Dermis blood vessel endothelial cell (primary cell): ENCODE data around the gene RTN4RL1. TPM values are rescaled to one million over a fixed set of nuclear protein-coding genes. Genes with fewer than 3 reads are reported as not detected.
"Not testable (repeated sequence)": the region's sequence is repeated elsewhere in the genome, so short reads cannot be mapped to it uniquely, and the experiment has no call there.

Experiments used
- DNase-seq: peaks from one replicate; pipeline ENCODE4 v3.0.0; 2010
- total RNA-seq: library from RNA; depleted of rRNA; stranded (reverse); fragments of >200 nt; gene quantifications from 2 replicates; pipeline ENCODE4 v1.2.3, GENCODE V29; 2014

The RTN4RL1 gene
- total RNA-seq, 1 donor from 2014 or later = 0.51 TPM

DNA sequence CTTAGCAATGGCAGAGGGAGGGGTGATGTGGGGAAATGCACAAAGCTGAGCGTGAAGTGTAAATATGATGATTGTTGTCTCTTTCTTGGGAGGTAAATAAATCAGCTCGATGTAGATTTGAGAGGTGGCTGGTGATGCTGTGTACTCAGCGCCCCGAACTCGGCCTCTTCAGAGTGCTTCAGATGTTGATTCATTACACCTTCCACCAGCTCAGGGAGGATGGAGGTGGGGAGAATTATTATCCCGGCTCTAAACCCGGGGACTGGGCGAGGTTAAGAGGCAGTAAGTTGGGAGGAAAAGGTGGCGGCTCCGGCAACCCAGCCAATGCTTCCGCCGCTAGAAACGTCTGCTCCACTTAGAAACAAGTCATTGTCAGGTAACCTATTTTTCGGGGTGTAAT lies 108.8 kb downstream of the RTN4RL1 start:
- no peak for DNase-seq

DNA sequence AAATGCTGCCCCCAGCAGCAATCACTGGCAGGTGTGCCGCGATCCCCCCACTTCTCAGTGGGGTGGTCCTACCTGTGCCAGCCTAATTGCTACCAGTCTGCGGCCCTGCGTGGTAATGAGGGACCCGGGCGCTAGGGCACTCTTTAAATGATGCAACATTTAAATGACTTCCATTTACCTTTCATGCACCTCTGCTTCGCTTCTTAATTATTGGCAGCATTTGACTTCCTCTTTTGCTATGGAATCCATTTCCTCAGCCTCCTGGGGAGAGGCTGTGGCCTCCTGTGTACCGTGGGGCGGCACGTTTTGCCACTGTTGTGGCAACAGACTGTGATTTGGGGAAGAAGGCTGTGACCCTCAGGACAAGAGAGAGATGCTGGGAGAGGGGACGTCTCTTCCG lies 109.2 kb downstream of the RTN4RL1 start:
- DNase-seq = no peak

DNA sequence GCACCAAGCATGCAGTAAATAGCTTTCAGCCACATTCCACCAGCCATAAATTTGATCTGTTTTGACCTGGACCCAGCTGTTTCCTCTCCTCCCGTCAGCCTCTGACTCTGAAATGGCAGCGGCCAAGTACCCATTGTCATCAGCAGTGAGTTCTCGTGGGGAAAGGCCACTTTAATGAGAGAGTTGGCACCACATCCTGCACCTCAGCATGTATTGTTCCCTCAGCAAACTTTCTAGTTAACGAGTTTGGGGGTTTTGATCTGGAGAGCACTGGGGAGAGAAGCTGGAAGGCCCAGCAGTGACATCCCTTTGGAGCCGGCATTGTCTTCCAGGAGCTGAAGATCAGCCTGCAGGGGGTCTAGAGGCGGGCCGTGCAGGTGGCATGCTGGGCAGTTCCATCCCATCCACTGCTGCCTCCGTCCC lies 110.5 kb downstream of the RTN4RL1 start:
- DNase-seq = peak; percentile 94

DNA sequence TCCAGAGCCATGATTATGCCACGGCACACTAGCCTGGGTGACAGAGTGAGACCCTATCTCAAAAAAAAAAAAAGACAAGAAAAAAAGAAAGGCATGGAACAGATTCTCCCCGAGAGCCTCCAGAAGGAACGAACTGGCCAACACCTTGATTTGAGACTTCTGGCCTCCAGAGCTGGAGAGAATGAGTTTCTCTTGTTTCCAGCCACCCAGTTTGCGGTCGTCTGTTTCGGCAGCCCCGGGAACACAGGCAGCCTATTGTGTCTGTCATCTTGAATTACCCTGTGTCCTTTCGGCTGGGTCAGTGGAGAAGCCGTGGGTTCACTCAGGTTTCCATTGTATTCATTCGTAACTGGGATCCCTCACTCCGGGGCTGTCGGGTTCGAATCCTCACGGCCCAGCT lies 111.4 kb downstream of the RTN4RL1 start:
- no peak for DNase-seq

DNA sequence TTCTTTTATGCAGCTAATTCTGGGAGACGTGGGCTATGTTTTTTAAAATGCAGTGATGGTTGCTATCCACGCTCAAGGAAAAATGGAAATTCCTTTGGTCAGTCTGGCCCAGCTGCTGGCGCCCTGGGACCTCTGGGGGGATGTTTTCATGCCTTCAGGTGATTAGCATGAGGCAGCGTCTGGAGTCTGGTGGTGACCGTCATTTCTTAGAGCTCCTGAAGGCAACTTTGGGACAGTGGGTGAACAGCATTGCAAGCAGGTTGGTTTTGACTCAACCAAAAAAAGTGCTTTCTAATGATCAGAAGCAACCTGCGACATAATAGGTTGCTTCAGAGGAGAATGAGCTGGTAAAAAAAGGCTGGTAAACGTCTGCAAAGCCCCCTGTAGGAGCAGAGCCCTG lies 113.0 kb downstream of the RTN4RL1 start:
- DNase-seq = no peak

DNA sequence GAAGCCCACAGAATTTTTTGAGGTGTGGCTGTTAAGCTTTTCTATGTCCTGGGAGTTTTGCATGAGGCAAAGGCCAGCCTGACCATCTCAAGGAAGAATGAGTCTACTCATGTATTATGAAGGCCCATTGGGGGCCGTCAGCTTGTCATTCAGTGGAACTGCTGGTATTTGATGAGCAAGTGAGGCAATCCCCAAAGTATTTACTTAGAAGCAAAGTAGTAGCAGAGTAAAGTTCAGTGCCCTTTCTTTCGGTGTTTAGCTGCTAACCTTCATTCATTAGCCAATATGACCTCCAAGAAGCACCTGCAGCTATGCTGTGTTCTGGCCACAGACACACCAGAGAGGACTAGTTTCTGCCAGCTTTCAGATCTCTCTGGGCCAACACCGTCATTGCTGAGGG lies 115.1 kb downstream of the RTN4RL1 start:
- DNase-seq = no peak

DNA sequence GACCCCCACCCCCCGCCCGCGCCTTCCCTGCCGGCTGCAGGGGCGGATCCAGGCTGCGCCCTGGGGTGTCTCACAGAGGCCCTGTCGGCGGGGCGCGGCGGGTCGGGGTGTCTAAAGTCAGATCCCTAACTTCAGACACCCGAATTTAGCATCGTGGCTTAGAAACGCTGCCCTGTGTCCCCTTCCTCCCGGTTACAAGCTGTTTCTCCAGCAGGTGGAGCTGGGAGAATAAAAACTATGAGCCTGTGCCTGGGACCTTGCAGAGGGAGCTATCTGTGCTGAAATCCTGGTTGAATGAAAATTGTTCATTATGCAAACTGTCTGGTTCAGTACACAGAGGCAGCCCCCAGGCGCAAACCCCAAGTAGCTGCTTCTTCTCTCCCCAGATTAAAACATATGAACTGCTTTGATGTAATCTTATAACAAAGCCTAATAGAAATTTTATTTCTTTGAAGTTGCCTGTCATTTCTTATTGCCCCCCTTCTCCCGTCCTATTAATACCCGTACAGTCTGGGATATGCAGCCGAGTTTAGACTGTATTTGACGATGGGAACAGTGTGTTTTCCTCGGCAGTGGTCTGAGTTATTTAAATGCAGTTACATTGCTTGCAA lies 116.3 kb downstream of the RTN4RL1 start:
- DNase-seq = peak; percentile 83

DNA sequence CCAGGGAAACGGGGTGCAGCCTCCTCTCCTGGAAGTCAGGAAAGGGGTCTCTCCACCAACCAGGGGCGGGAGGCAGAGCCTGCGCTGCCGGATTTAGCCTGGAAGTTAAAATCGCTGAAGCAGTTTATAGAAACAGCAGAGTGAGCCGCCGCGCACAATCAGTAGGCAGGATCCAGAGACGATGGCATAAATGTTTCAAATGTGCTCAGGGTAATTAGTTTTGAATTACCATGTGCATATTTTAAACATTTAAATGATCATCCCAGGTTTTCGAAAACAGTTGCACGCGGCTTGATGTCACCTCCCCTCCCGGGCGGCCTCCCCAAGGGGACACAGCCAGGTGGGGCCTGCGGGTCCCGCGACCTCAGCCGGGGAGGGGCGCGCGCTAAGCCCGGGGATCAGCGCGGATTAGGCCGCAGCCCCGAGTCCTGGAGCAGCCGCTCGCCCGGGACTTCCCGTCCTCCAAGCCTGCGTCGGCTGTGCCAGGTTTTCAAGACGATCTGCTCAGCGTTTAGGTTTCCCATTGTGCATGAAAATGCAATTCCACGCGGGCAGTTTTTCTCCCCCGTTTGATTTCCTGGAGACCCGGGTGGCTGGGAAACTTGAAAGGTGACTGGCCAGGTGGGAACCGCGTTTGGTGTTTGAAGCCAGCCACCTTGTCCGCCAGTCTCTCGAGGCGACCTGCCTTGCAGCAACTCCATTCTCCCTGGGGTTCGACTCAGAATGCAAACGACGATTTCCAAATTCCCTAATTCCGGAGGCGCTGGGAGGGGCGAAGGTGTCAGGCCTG lies 117.0 kb downstream of the RTN4RL1 start:
- DNase-seq = peak; percentile 55

DNA sequence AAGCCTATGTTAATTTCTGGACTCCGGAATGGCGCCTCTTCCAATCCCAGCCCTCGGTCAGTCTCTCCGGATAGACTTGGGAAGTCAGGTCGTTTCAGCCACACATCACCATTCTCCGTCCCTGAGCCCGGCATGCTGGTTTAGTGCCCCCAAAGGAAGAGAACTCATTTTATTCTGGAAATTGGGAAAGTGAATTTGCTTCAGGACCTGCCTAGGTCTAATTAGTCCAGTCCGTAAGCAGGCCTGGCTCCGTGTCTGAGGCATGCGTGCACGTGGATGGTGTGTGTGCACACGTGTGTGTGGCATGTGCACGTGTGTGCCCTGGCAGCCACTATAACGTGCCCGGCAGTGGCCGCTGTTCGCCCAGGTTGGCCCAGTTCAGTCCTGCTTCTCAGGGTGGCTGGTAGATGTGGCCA lies 117.9 kb downstream of the RTN4RL1 start:
- no peak for DNase-seq

DNA sequence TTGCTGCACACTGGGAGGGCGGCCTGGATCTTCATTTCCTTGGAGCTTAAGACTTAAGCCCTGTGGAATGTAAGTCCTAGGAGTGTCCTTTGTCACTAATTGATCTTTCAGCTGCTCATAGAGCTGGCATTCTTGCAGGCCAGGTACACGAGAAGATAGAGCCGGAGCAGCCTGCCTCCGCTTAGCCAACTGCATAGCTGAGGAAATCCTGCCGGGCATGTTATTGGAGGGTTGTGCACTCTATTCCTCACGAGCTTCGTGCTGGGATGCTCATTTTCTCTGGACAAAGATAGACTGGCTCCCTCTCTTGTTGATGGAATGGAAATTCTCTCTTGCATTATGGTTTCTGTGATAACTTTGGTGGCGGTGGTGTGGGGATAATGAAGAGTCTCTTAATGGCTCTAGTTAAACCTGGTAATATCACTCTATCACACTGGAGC lies 118.5 kb downstream of the RTN4RL1 start:
- DNase-seq = no peak

DNA sequence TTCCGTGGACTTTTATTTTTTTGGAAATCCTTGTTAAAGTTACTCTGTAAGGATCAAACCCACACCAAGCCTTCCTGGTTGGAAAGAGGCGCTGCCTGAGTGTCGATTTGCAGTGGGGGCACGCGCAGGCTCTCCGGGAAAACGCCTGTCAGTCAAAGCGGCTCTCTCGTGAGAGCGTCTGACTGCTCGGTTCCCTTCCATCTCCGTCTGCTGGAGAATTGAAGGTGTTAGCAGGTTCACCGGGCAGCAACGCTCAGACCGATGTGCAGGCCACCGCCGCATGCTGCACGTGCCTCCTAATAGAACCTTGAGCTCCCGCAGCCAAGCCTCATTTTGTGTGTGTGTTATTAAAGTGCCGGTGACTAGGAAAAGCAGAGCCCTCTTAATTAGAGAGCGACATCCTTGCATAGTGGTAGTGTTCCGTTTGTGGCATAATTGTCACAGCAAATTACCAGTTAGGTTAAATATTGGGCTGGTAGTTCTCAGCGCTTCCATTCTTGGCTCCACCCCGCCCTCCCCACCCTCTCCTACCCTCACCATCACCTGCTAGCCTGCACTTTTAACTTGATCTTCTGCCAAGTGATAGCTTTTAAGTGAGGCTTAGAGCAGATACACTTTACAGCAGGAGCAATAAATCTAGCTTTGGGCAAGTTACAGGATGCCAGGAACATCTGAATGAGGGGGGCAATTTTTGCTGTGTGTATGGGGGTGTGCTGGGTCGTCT lies 119.8 kb downstream of the RTN4RL1 start:
- DNase-seq = peak; percentile 21

DNA sequence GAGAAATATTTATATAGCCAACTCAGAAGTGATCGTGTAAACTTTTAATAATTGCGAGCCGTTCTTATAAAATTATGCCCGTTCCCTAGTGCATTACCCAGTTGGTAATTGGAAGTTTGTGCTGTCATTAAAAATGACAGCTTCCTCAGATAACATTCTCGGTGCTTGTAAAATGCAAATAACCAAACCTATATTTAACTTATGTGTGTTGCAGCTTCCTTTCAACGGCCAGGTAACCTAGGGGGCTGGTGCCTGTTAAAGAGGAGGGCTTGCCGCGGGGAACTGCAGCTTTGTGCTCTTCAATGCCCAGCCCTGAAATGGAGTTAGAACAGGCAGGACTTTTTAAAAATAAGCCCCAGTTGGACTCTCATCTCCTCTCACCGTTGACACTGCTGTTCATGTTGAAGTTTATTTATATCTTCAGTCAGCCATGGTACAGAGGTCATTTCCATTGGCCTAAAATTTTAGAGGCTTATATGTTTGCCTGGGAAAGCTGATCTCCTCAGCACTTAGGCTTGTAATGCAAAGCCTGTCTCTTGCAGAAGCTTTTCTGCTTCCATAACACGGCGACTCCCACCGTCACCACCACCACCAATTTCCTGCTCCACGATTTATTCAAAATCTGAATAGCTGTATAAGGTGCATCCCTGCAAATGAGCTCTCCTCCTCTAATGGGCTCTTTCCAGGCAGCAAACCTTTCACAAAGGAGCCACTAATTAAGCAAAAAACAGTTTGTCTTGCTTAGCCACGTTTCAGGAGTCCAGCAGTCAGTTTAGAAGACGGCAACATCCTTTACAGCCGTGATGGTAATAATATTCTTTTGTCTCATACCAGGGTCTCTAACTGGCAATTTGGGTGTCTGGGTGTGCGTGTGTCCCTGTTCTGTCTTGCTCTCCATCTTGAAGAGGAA lies 120.6 kb downstream of the RTN4RL1 start:
- DNase-seq = no peak

DNA sequence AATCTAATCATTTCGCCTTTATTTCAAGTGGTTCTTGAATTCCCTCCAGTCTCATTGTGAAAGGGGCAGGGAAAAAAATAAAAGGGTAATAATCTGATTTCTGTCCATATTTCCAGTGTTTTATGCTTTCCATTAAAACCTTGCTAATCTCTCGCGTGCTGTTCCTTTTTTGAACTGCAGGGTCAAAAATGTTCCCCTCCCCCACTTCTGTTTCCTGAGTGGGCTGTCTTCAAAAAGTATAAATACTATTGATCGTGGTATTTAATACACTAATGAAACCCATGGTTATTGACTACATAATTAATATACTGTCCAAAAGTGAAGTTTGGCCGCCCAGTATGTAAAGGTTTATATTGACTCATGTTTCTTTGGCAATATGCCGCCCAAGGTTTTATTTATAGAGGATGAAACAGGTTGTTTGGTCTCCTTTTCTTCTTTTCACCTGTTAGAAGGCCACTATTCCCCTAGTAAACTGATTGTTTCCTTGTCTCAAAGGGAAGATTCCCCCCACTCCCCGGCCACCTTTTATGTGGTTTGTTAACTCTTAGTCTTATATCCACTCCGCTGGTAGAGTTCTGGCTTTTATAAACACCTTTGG lies 125.6 kb downstream of the RTN4RL1 start:
- no peak for DNase-seq

DNA sequence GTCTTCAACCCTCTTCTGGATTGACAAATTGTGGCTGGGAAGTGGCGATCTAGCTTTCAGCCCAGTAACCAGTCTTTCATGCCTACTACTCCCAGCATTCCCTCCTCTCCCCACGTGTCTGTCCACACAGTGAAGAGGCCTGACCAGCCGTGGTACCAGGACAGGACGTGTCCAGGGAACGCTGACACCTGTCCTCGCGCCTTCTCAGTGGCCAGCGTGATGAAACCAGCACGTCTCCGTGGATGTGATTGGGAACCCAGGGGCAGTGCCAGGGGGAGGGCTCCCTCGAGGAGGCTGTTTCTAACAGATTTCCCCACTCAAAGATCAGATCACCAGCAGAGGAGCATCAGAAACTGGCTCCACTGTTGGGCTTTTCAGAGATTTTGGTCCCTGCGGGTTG lies 126.3 kb downstream of the RTN4RL1 start:
- DNase-seq = no peak

DNA sequence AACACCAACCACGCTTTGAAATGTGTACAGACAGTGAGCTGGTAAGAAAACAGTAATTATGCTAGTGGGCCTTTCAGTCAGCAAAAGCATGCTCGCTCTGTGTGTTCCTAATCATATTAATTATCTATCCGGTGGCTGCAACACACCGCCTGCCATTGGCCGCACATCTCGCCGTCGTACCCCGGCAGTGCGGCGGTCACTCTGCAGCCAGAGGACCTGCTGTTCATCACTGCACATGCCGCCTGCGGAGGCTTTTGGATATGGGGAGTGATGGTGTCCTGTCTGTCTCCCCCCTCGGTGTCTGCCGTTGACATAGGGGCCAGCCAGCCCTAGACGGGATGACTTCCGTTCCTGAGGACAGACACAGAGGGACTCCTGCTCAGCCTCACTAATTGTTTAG lies 126.8 kb downstream of the RTN4RL1 start:
- no peak for DNase-seq

DNA sequence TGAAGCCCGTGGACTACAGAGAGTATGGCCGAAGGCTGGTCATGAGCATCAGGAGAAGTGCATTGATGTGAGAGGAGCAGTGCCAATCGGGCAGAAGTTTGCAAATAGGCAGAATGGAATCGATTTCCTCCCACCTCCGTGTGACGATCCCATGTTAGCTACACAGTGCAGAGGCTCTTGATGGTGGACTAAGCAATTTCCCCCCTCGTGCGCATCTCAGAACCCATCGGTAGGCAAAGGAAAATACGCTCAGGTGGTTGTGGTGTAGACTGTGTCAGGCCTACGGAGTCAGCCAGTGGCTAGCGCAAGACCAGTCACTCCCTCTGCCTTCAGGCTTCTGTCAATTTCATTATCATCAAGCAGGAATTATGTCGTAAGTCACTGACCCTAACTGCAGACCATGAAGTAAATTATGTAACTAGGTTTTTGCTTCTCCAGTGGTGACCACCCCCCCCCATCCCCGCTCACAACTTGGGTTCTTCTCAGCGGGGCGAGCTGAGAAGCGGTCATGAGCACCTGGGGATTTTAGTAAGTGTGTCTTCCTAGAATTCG lies 128.0 kb downstream of the RTN4RL1 start:
- no peak for DNase-seq

DNA sequence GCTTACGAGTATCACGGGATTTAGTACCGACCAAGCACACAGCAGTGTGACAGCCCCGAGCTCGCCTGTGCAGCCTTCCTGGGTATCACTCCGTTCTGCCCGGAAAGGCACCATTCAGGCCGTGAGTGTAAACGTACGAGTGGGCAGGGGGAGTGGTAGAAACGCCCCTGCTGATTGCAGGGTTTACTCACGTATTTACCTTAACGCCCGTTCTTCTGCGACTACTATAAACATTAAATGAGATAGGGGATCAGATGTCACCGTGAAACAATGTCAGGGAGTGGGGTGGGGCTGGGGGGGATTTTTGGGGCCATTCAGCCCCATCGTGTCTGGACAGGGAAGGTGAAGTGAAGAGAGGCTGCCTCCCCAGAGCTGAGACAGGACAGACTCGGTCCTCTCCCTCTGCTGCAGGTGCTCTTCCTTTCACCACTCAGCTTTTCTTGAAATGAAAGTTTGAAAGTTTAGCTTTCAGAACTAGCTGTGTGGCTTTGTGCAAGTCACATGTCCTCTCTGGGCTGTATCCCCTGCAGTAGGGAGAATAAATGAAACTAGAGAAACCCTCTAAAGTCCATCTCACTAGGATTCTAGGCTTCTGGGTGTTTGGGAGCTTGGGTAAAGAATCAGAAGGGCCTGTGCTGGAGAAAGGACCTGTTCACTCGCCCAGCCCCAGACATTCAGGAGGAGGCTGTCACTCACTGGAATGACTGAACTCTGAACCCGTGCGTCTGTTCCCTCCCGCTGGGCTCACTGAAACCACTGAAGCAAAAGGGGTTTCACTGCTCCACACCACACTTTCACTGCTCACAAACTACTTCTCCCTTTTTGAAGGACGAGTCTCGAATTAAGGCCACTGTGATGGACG lies 128.7 kb downstream of the RTN4RL1 start:
- no peak for DNase-seq

DNA sequence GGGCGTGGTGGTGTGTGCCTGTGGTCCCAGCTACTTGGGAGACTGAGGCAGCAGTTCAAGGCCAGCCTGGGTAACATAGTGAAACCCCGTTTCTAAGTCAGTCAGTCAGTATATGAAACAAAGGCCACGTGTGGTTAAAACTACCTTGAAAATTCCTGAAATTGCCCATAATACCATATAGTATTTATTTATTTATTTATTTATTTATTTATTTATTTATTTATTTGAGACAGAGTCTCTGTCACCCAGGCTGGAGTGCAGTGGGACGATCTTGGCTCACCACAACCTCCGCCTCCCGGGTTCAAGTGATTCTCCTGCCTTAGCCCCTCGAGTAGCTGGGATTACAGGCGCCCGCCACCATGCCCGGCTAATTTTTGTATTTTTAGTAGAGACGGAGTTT lies 129.7 kb downstream of the RTN4RL1 start:
- not testable (repeated sequence) for DNase-seq

DNA sequence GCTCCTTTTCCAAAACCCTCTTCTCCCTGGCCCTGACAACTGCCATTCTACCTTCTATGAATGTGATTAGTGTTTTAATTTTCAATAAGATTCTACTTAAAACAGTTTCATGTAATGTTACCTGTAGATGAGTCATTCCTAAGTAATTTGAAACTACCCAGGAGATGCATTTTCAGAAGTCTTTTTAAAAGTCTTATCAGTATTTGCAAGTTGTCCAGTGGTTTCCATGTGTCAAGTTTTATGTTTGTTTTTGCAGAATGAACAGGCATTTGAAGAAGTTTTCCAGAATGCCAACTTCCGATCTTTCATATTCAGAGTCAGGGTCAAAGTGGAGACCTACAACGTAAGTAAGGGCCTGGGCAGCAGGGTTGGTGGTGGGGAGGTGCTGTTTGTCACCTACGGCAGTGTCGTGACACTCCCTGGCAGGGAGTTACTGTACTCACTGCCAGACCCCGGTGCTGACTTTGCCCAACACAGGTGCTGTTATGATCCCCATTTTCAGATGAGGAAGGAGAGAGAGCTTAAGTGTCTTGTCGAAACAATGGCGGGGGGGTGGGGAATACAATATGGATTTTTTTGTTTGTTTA lies 130.3 kb downstream of the RTN4RL1 start:
- DNase-seq = no peak

DNA sequence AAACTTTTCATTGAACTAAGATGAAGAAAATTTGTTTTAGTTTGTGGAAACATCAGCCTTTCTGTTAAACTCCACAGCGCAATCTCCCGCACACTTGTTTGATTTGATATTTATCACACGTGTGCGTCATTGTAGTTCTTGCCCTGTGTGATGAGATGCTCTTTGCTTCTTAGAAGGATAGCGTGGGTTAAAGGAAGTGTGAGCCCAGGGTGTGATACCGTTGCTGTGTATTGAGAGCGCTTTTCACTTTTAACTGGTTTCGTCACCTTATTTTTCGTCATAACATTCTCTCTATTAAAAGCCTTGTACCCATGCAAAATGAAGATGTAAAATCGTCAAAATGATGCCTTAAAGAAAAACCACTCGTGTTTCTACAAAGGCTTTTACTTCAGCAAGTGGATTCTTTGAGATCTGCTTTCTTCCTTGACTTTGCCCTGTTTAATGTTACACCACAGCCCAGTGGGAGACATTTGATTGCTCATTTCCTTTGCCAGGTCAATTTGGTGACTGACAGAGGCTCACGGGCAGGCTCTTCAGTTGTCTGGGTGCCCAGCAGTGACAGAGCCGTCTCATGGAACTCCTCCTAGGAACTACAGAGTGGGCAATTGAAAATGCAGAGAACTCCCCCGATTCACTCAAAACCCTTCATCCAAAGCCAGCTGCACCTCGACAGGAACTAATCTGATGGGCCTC lies 134.2 kb downstream of the RTN4RL1 start:
- DNase-seq = no peak
